ENCODE data around the gene DENND4C. TPM values are rescaled to one million over a fixed set of nuclear protein-coding genes. Genes with fewer than 3 reads are reported as not detected.
"Not testable (repeated sequence)": the region's sequence is repeated elsewhere in the genome, so short reads cannot be mapped to it uniquely, and the experiment has no call there.

DENND4C gene
- total RNA-seq, 1 experiment from 2014 or later = 26.6 TPM

GRCh38 chr9:19193029-19193324 lies 37.5 kb upstream of the DENND4C start:
- Histone ChIP-seq H3K79me1 (ENCODE audit: insufficient read depth, low read depth, low read length, poor library complexity, severe bottlenecking) (no peaks in the 10 kb centered on the region), H4K5ac (ENCODE audit: insufficient read length, low read depth, low read length) (no peak overlapping the region), H4K20me1 (ENCODE audit: control insufficient read depth, insufficient read depth, insufficient read length) (no peaks in the 10 kb centered on the region), H2AFZ (ENCODE audit: low read length) (no peak overlapping the region), H2BK20ac (ENCODE audit: low read depth, low read length, poor library complexity, severe bottlenecking) (no peak overlapping the region), H3K56ac (ENCODE audit: insufficient read length, low read depth, low read length) (no peak overlapping the region), H3K4me1 (ENCODE audit: insufficient read depth, low read length) (no peaks in the 10 kb centered on the region), H3K79me2 (ENCODE audit: insufficient read depth, low read length) (no peaks in the 10 kb centered on the region), H2BK15ac (ENCODE audit: low read depth, low read length) (no peak overlapping the region), H3K9ac (ENCODE audit: extremely low read depth, insufficient read length, low read length) (no peak overlapping the region), H4K91ac (ENCODE audit: insufficient read length, low read depth, low read length) (no peak overlapping the region), H3K27ac (ENCODE audit: insufficient read length, low read depth, low read length) (no peak overlapping the region), H4K8ac (replicated peaks; ENCODE audit: insufficient read length, low read depth, low read length) (no peak overlapping the region), H3K23me2 (ENCODE audit: insufficient read length, low read depth, low read length, poor library complexity, severe bottlenecking) (no peaks in the 10 kb centered on the region), H3K9me3 (ENCODE audit: control insufficient read depth, low read depth, low read length) (no peaks in the 10 kb centered on the region), H3K14ac (ENCODE audit: insufficient read depth, low read length) (no peak overlapping the region), H2BK12ac (ENCODE audit: insufficient read length, low read depth, low read length) (no peak overlapping the region), H3K18ac (ENCODE audit: insufficient read length, low read depth, low read length) (no peak overlapping the region), H2BK5ac (ENCODE audit: insufficient read length, low read length) (no peak overlapping the region), H3T11ph (ENCODE audit: low read length) (no peak overlapping the region), H2AK5ac (ENCODE audit: insufficient read length, low read length) (no peak overlapping the region), H3K4ac (ENCODE audit: low read depth, low read length) (no peak overlapping the region), H2BK120ac (ENCODE audit: low read depth, low read length, poor library complexity, severe bottlenecking) (no peak overlapping the region), H3K27me3 (ENCODE audit: insufficient read depth, low read length) (no peaks in the 10 kb centered on the region), H3K23ac (ENCODE audit: insufficient read length, low read depth, low read length) (no peak overlapping the region), H3K4me2 (ENCODE audit: insufficient read depth, insufficient read length, low read length) (no peak overlapping the region)
- no peaks in the 10 kb centered on the region for H3K36me3 Mint-ChIP-seq (ENCODE audit: insufficient read depth in 1 of 3, low read depth in 3 of 3)
- no peak overlapping the region for H3K4me3 Mint-ChIP-seq
- H3K9me3 Mint-ChIP-seq = no peaks in the 10 kb centered on the region
- no CpG with 5 or more reads among the region's 5 CpGs for WGBS (ENCODE audit: extremely low coverage, insufficient read length, low lambda C conversion rate)
- DNase-seq = no peak
- no peak overlapping the region for H3K27ac Mint-ChIP-seq
- TF ChIP-seq CTCF (conservative IDR thresholded peaks at IDR 0.05) = no peak
- H3K4me1 Mint-ChIP-seq = peaks cover 13 to 18% of the 10 kb centered on the region in 2 experiments
- no peaks in the 10 kb centered on the region for H3K27me3 Mint-ChIP-seq (ENCODE audit: low read depth)

GRCh38 chr9:19193358-19193973 lies 37.0 kb upstream of the DENND4C start:
- not testable (repeated sequence) for H3K14ac ChIP-seq (ENCODE audit: insufficient read depth, low read length); H3K79me2 ChIP-seq (ENCODE audit: insufficient read depth, low read length); H3K23me2 ChIP-seq (ENCODE audit: insufficient read length, low read depth, low read length, poor library complexity, severe bottlenecking); H3K4me1 ChIP-seq (ENCODE audit: insufficient read depth, low read length); H4K5ac ChIP-seq (ENCODE audit: insufficient read length, low read depth, low read length); H3K4me2 ChIP-seq (ENCODE audit: insufficient read depth, insufficient read length, low read length); H2BK5ac ChIP-seq (ENCODE audit: insufficient read length, low read length); H3K27me3 Mint-ChIP-seq (ENCODE audit: low read depth); H4K8ac ChIP-seq (replicated peaks; ENCODE audit: insufficient read length, low read depth, low read length); H3K18ac ChIP-seq (ENCODE audit: insufficient read length, low read depth, low read length); H3K79me1 ChIP-seq (ENCODE audit: insufficient read depth, low read depth, low read length, poor library complexity, severe bottlenecking); H2BK15ac ChIP-seq (ENCODE audit: low read depth, low read length); H2BK20ac ChIP-seq (ENCODE audit: low read depth, low read length, poor library complexity, severe bottlenecking); H3K27ac Mint-ChIP-seq; H3K9me3 Mint-ChIP-seq; H3K23ac ChIP-seq (ENCODE audit: insufficient read length, low read depth, low read length); H3K9me3 ChIP-seq (ENCODE audit: control insufficient read depth, low read depth, low read length); H2BK12ac ChIP-seq (ENCODE audit: insufficient read length, low read depth, low read length); H3K9ac ChIP-seq (ENCODE audit: extremely low read depth, insufficient read length, low read length); H4K20me1 ChIP-seq (ENCODE audit: control insufficient read depth, insufficient read depth, insufficient read length); H3K27ac ChIP-seq (ENCODE audit: insufficient read length, low read depth, low read length); H3K4ac ChIP-seq (ENCODE audit: low read depth, low read length); H4K91ac ChIP-seq (ENCODE audit: insufficient read length, low read depth, low read length); H3K4me3 Mint-ChIP-seq; H3T11ph ChIP-seq (ENCODE audit: low read length); H2AK5ac ChIP-seq (ENCODE audit: insufficient read length, low read length); H2AFZ ChIP-seq (ENCODE audit: low read length); H3K36me3 Mint-ChIP-seq (ENCODE audit: insufficient read depth in 1 of 3, low read depth in 3 of 3); H2BK120ac ChIP-seq (ENCODE audit: low read depth, low read length, poor library complexity, severe bottlenecking); H3K27me3 ChIP-seq (ENCODE audit: insufficient read depth, low read length); H3K56ac ChIP-seq (ENCODE audit: insufficient read length, low read depth, low read length); DNase-seq
- H3K4me1 Mint-ChIP-seq = peaks cover 13 to 17% of the 10 kb centered on the region in 2 experiments
- WGBS (ENCODE audit: extremely low coverage, insufficient read length, low lambda C conversion rate) = no CpG with 5 or more reads among the region's 2 CpGs

All from H9 (cell line).